Measurements from ENCODE around the gene ABO. TPM values are rescaled to one million over a fixed set of nuclear protein-coding genes. Genes with fewer than 3 reads are reported as not detected.
"Not testable (repeated sequence)": the region's sequence is repeated elsewhere in the genome, so short reads cannot be mapped to it uniquely, and the experiment has no call there.

ABO gene
- total and polyA plus RNA-seq, 9 of the 15 experiments (the other 6 are each of a cell fraction or from before 2014, with no cell fraction given) = 5.0 to 21.9 (median 11.9) TPM

GRCh38 chr9:133301253-133302230 is 26.5 kb upstream of the ABO start:
- intact Hi-C loops (cut with micrococcal nuclease) = no loop called here
- in situ Hi-C loops (cut with MboI) = no loop called here
- Histone ChIP-seq H3K9me3 (replicated peaks; ENCODE audit: control insufficient read depth, insufficient read depth, low read depth, low read length) (no peaks in the 10 kb centered on the region), H3K36me3 (ENCODE audit: control insufficient read depth, insufficient read depth, low read length) (no peaks in the 10 kb centered on the region), H3K27ac (ENCODE audit: extremely low read depth, low read depth, low read length) (no peak overlapping the region), H3K79me2 (ENCODE audit: control insufficient read depth, insufficient read depth, low read length) (no peaks in the 10 kb centered on the region), H3K27me3 (ENCODE audit: control insufficient read depth in 2 of 2, insufficient read depth in 2 of 2, low read length in 2 of 2) (peaks cover 0 to 4% of the 10 kb centered on the region in 2 experiments; a peak in 1 of 5 replicates), H4K20me1 (replicated peaks; ENCODE audit: control insufficient read depth, insufficient read depth, low read length) (no peaks in the 10 kb centered on the region), H3K9me1 (ENCODE audit: control insufficient read depth, insufficient read depth, low read length) (no peaks in the 10 kb centered on the region), H3K4me1 (replicated peaks in 1 of 2; ENCODE audit: control insufficient read depth in 2 of 2, insufficient read depth in 2 of 2, low read length in 2 of 2) (peaks cover 3 to 19% of the 10 kb centered on the region in 2 experiments; a peak in 3 of 5 replicates), H3K4me3 (no peak overlapping the region), H3K9ac (ENCODE audit: insufficient read depth in 1 of 2, low read depth in 2 of 2, low read length in 2 of 2) (no peak overlapping the region), H2AFZ (ENCODE audit: low read depth, low read length) (no peak overlapping the region), H3K4me2 (ENCODE audit: insufficient read depth, low read length) (no peak overlapping the region)
- 22% methylated on average over 13 of the region's 13 CpGs for WGBS (ENCODE audit: insufficient coverage, low coverage, missing lambda C conversion rate)
- TF ChIP-seq RBM25 (IDR thresholded peaks at IDR 0.05; ENCODE audit: low read depth, low read length, severe bottlenecking) (peak; percentile 57), HDAC8 (tag; IDR thresholded peaks at IDR 0.05) (no peak)
- DNase-seq (ENCODE audit: extremely low read depth in 1 of 4, low spot score in 3 of 4) (no peak), FAIRE-seq (no peak), ATAC-seq (no peak)
- ChIA-PET POLR2A (interaction anchor here (0.7 kb wide), 1 partner anchor 23 kb away, joined by 4 read pairs; no protein-coding TSS in a partner anchor), CTCF (ENCODE audit: low intra/inter-chr PET ratio) (no interaction called here)
- no TSS peak for BruUV-seq (replicated peaks)

- intact Hi-C loops (cut with micrococcal nuclease); H3K27me3 ChIP-seq (ENCODE audit: control insufficient read depth in 2 of 2, insufficient read depth in 2 of 2, low read length in 2 of 2); H2AFZ ChIP-seq (ENCODE audit: low read depth, low read length); FAIRE-seq; H3K9me1 ChIP-seq (ENCODE audit: control insufficient read depth, insufficient read depth, low read length); H3K27ac ChIP-seq (ENCODE audit: extremely low read depth, low read depth, low read length); DNase-seq (ENCODE audit: extremely low read depth in 1 of 4, low spot score in 3 of 4); H3K4me3 ChIP-seq; POLR2A ChIA-PET; BruUV-seq (replicated peaks); H3K9me3 ChIP-seq (replicated peaks; ENCODE audit: control insufficient read depth, insufficient read depth, low read depth, low read length); H3K4me2 ChIP-seq (ENCODE audit: insufficient read depth, low read length); H3K36me3 ChIP-seq (ENCODE audit: control insufficient read depth, insufficient read depth, low read length); in situ Hi-C loops (cut with MboI); H3K79me2 ChIP-seq (ENCODE audit: control insufficient read depth, insufficient read depth, low read length); ATAC-seq; H4K20me1 ChIP-seq (replicated peaks; ENCODE audit: control insufficient read depth, insufficient read depth, low read length); CTCF ChIA-PET (ENCODE audit: low intra/inter-chr PET ratio): not testable (repeated sequence)
- peaks cover 0 to 16% of the 10 kb centered on the region in 2 experiments; a peak in 3 of 5 replicates for H3K4me1 ChIP-seq (replicated peaks in 1 of 2; ENCODE audit: control insufficient read depth in 2 of 2, insufficient read depth in 2 of 2, low read length in 2 of 2)
- H3K9ac ChIP-seq (ENCODE audit: insufficient read depth in 1 of 2, low read depth in 2 of 2, low read length in 2 of 2) = peak overlapping the region in 1 of 2 experiments; percentile 52; a peak in 1 of 4 replicates
- 40% methylated on average over 1 of the region's 16 CpGs for WGBS (ENCODE audit: insufficient coverage, low coverage, missing lambda C conversion rate)
Measured at GRCh38 chr9:133299996-133300395, 25.0 kb upstream of the ABO start.

Data from K562 (cell line).